Smooth muscle cell (in vitro differentiated cells): ENCODE data around the gene IRAG1. TPM values are rescaled to one million over a fixed set of nuclear protein-coding genes. Genes with fewer than 3 reads are reported as not detected.

ENCODE experiments used
- DNase-seq: peaks from one replicate; lab custom pipeline; 2025; ENCODE audit not compliant: unreplicated experiment; lab: John Stamatoyannopoulos, UW
- H2AFZ ChIP-seq: fragments of 200-600 bp; sonication (generic); 2 replicates; pipeline ENCODE4 v1.6.0; 2016; ENCODE audit warnings: antibody characterized with exemption, low read depth, mild to moderate bottlenecking
- H3F3A ChIP-seq: fragments of 200-600 bp; sonication (generic); 2 replicates; pipeline ENCODE4 v1.6.0; 2017; ENCODE audit warnings: antibody characterized with exemption, low read depth
- H3K27ac ChIP-seq: fragments of 200-600 bp; sonication (generic); 2 replicates; pipeline ENCODE4 v1.5.1; 2016; ENCODE audit warnings: low read depth, mild to moderate bottlenecking
- H3K27me3 ChIP-seq: fragments of 200-600 bp; sonication (generic); 2 replicates; pipeline ENCODE4 v1.6.1; 2016; ENCODE audit warnings: low read depth, mild to moderate bottlenecking
- H3K36me3 ChIP-seq: fragments of 200-600 bp; sonication (generic); 2 replicates; pipeline ENCODE4 v1.5.1; 2016; ENCODE audit warnings: low read depth
- H3K4me1 ChIP-seq: fragments of 200-600 bp; sonication (generic); 2 replicates; pipeline ENCODE4 v1.5.1; 2016; ENCODE audit warnings: low read depth
- H3K4me2 ChIP-seq: fragments of 200-600 bp; sonication (generic); 2 replicates; pipeline ENCODE4 v1.6.0; 2016; ENCODE audit warnings: mild to moderate bottlenecking
- H3K4me3 ChIP-seq: fragments of 200-600 bp; sonication (generic); 2 replicates; pipeline ENCODE4 v1.5.1; 2016; ENCODE audit warnings: mild to moderate bottlenecking
- H3K79me2 ChIP-seq: fragments of 200-600 bp; sonication (generic); 2 replicates; pipeline ENCODE4 v1.6.0; 2016; ENCODE audit warnings: low read depth, mild to moderate bottlenecking
- H3K9ac ChIP-seq: fragments of 200-600 bp; sonication (generic); 2 replicates; pipeline ENCODE4 v1.6.0; 2016; ENCODE audit warnings: low read depth
- H3K9me3 ChIP-seq: fragments of 200-600 bp; sonication (generic); replicated peaks from 2 replicates; pipeline ENCODE4 v1.5.1; 2016; ENCODE audit warnings: low read depth
- H4K20me1 ChIP-seq: fragments of 200-600 bp; sonication (generic); 2 replicates; pipeline ENCODE4 v1.6.0; 2016; ENCODE audit warnings: low read depth
- CTCF ChIP-seq: fragments of 200-600 bp; sonication (generic); IDR thresholded peaks from 2 replicates; pipeline ENCODE4 v1.5.1; 2017; ENCODE audit warnings: borderline replicate concordance, mild to moderate bottlenecking, antibody characterized with exemption; ENCODE audit not compliant: insufficient read depth, poor library complexity, severe bottlenecking
- WGBS: methylation state at CpG from one replicate; pipeline ENCODE4 v1.1.7; 2016; ENCODE audit warnings: low lambda C conversion rate; 5-methylcytosine and 5-hydroxymethylcytosine counted together
- polyA plus RNA-seq: library from polyadenylated mRNA; unstranded; fragments of >200 nt; fragmentation: Nextera tagmentation; extraction: Ambion mirVana; gene quantifications from 2 replicates; pipeline ENCODE4 v1.2.1, GENCODE V29; 2016
- total RNA-seq: library from RNA; depleted of rRNA; stranded (reverse); fragments of >200 nt; gene quantifications from 2 replicates; pipeline ENCODE4 v1.2.3, GENCODE V29; 2014

IRAG1 gene
- total and polyA plus RNA-seq, 2 experiments from 2014 or later: 2.5 to 4.4 TPM

- WGBS: 85% methylated on average over 7 of the region's 7 CpGs
- Histone ChIP-seq H3K79me2 (no peaks in the 10 kb centered on the region), H3K9ac (no peak overlapping the region), H3K4me2 (no peak overlapping the region), H2AFZ (no peak overlapping the region), H3K4me1 (no peaks in the 10 kb centered on the region), H3K9me3 (no peaks in the 10 kb centered on the region), H3K27me3 (no peaks in the 10 kb centered on the region), H3K27ac (no peak overlapping the region), H4K20me1 (no peaks in the 10 kb centered on the region), H3F3A (no peaks in the 10 kb centered on the region), H3K36me3 (no peaks in the 10 kb centered on the region), H3K4me3 (no peak overlapping the region)
- DNase-seq: no peak
- TF ChIP-seq CTCF: no peak
These were observed 44.7 kb downstream of the IRAG1 start for GRCh38 chr11:10648871-10649270.

- no peak overlapping the region for H3K27ac ChIP-seq
- H3K4me3 ChIP-seq: no peak overlapping the region
- H3K9me3 ChIP-seq: no peaks in the 10 kb centered on the region
- no peaks in the 10 kb centered on the region for H3K36me3 ChIP-seq
- 90% methylated on average over 8 of the region's 8 CpGs for WGBS
- H3F3A ChIP-seq: no peaks in the 10 kb centered on the region
- H2AFZ ChIP-seq: no peak overlapping the region
- no peak overlapping the region for H3K4me2 ChIP-seq
- no peaks in the 10 kb centered on the region for H3K79me2 ChIP-seq
- H4K20me1 ChIP-seq: no peaks in the 10 kb centered on the region
- no peak for DNase-seq
- H3K4me1 ChIP-seq: no peaks in the 10 kb centered on the region
- H3K9ac ChIP-seq: no peak overlapping the region
- no peak for TF ChIP-seq CTCF
- H3K27me3 ChIP-seq: no peaks in the 10 kb centered on the region
These were observed 46.7 kb downstream of the IRAG1 start for GRCh38 chr11:10646681-10647355.

- Histone ChIP-seq H3F3A (no peaks in the 10 kb centered on the region), H3K36me3 (no peaks in the 10 kb centered on the region), H4K20me1 (no peaks in the 10 kb centered on the region), H3K9ac (no peak overlapping the region), H3K4me3 (no peak overlapping the region), H3K4me2 (no peak overlapping the region), H3K4me1 (no peaks in the 10 kb centered on the region), H2AFZ (no peak overlapping the region), H3K27me3 (no peaks in the 10 kb centered on the region), H3K9me3 (no peaks in the 10 kb centered on the region), H3K79me2 (no peaks in the 10 kb centered on the region), H3K27ac (no peak overlapping the region)
- no peak for DNase-seq
- TF ChIP-seq CTCF: no peak
These were observed 47.5 kb downstream of the IRAG1 start for GRCh38 chr11:10646005-10646404.

- Histone ChIP-seq H3K4me2 (no peak overlapping the region), H3K79me2 (no peaks in the 10 kb centered on the region), H3K9ac (no peak overlapping the region), H3K27me3 (no peaks in the 10 kb centered on the region), H4K20me1 (no peaks in the 10 kb centered on the region), H3K4me3 (no peak overlapping the region), H3K4me1 (no peaks in the 10 kb centered on the region), H3K36me3 (no peaks in the 10 kb centered on the region), H3F3A (no peaks in the 10 kb centered on the region), H3K27ac (no peak overlapping the region), H2AFZ (no peak overlapping the region), H3K9me3 (no peaks in the 10 kb centered on the region)
- 90% methylated on average over 6 of the region's 6 CpGs for WGBS
- no peak for DNase-seq
- TF ChIP-seq CTCF: no peak
These were observed 48.3 kb downstream of the IRAG1 start for GRCh38 chr11:10645212-10645795.
